Right atrium auricular region (tissue), 2 donors: Measurements from ENCODE around the gene ARTN. TPM values are rescaled to one million over a fixed set of nuclear protein-coding genes. Genes with fewer than 3 reads are reported as not detected.

Experiments
- DNase-seq: peaks from one replicate; pipeline ENCODE4 v3.0.0-alpha.2; 2019; ENCODE audit warnings: low spot score
- H3K27ac ChIP-seq, 2 donors: fragments of 200-600 bp; sonication (generic); 1 replicate in 1 of 2; 2 replicates in 1 of 2; pipeline ENCODE4 v1.5.1; 2016 to 2019
- H3K27me3 ChIP-seq, 2 donors: fragments of 200-600 bp; sonication (generic); one replicate each; pipeline versions ENCODE4 v1.5.1 to v1.6.0; 2017 to 2019
- H3K36me3 ChIP-seq: fragments of 200-600 bp; sonication (generic); one replicate; pipeline ENCODE4 v1.5.1; 2016
- H3K4me1 ChIP-seq, 2 donors: fragments of 200-600 bp; sonication (generic); one replicate each; pipeline versions ENCODE4 v1.5.1 to v1.6.0; 2017 to 2019
- H3K4me3 ChIP-seq, 2 donors: fragments of 200-600 bp; sonication (generic); 1 replicate in 1 of 2; 2 replicates in 1 of 2; pipeline ENCODE4 v1.5.1; 2017 to 2019; ENCODE audit warnings: mild to moderate bottlenecking in 1 of 2, moderate library complexity in 1 of 2
- H3K9me3 ChIP-seq, 2 donors: fragments of 200-600 bp; sonication (generic); one replicate each; pipeline ENCODE4 v1.5.1; 2019
- CTCF ChIP-seq, 2 donors: fragments of 200-600 bp; sonication (generic); IDR thresholded peaks; one replicate each; pipeline ENCODE4 v1.5.1; 2019; ENCODE audit warnings: antibody characterized with exemption in 2 of 2
- total RNA-seq, 2 donors: library from RNA; depleted of rRNA; stranded (reverse); fragments of >200 nt; gene quantifications; one replicate each; pipeline ENCODE4 v1.1.0, GENCODE V29; 2016

The ARTN gene
- total RNA-seq, 2 donors from 2014 or later: 0.75 TPM; not detected in 1

- Histone ChIP-seq H3K4me1 (peaks cover 0 to 8% of the 10 kb centered on the region in 2 donors), H3K27me3 (no peaks in the 10 kb centered on the region), H3K9me3 (no peaks in the 10 kb centered on the region), H3K27ac (no peak overlapping the region), H3K36me3 (peaks cover 27% of the 10 kb centered on the region), H3K4me3 (no peak overlapping the region)
- DNase-seq: no peak
- no peak for TF ChIP-seq CTCF (IDR thresholded peaks at IDR 0.05)
Measured at GRCh38 chr1:43953361-43953760, 19.8 kb downstream of the ARTN start.

- Histone ChIP-seq H3K4me1 (peaks cover 0 to 1% of the 10 kb centered on the region in 2 donors), H3K27ac (no peak overlapping the region), H3K36me3 (peaks cover 33% of the 10 kb centered on the region), H3K27me3 (no peaks in the 10 kb centered on the region), H3K9me3 (no peaks in the 10 kb centered on the region), H3K4me3 (no peak overlapping the region)
- no peak for DNase-seq
- TF ChIP-seq CTCF (IDR thresholded peaks at IDR 0.05): no peak
Measured at GRCh38 chr1:43954036-43954435, 20.4 kb downstream of the ARTN start.

GRCh38 chr1:43956234-43956633 is 22.6 kb downstream of the ARTN start:
- TF ChIP-seq CTCF (IDR thresholded peaks at IDR 0.05): no peak
- Histone ChIP-seq H3K9me3 (no peaks in the 10 kb centered on the region), H3K4me3 (no peak overlapping the region), H3K4me1 (no peaks in the 10 kb centered on the region), H3K36me3 (peaks cover 47% of the 10 kb centered on the region), H3K27me3 (no peaks in the 10 kb centered on the region), H3K27ac (no peak overlapping the region)
- DNase-seq: no peak

- H3K27ac ChIP-seq: no peak overlapping the region
- TF ChIP-seq CTCF (IDR thresholded peaks at IDR 0.05): no peak
- no peaks in the 10 kb centered on the region for H3K9me3 ChIP-seq
- no peaks in the 10 kb centered on the region for H3K4me1 ChIP-seq
- no peak for DNase-seq
- no peaks in the 10 kb centered on the region for H3K27me3 ChIP-seq
- no peak overlapping the region for H3K4me3 ChIP-seq
- H3K36me3 ChIP-seq: peaks cover 54% of the 10 kb centered on the region
Measured at GRCh38 chr1:43957407-43958040, 23.9 kb downstream of the ARTN start.

GRCh38 chr1:43958351-43959255 is 25.0 kb downstream of the ARTN start:
- no peak for DNase-seq
- Histone ChIP-seq H3K36me3 (peaks cover 54% of the 10 kb centered on the region), H3K27me3 (no peaks in the 10 kb centered on the region), H3K27ac (no peak overlapping the region), H3K4me1 (no peaks in the 10 kb centered on the region), H3K9me3 (no peaks in the 10 kb centered on the region), H3K4me3 (no peak overlapping the region)
- TF ChIP-seq CTCF (IDR thresholded peaks at IDR 0.05): no peak
